ENCODE data around the gene SASS6. TPM values are rescaled to one million over a fixed set of nuclear protein-coding genes. Genes with fewer than 3 reads are reported as not detected.
A peak's percentile ranks its signal among the peaks of the same experiment; 100 is the strongest.

Gene SASS6
- polyA plus RNA-seq, 1 of the 3 experiments (the other 2 are of a cell fraction), result 0.48 TPM

GRCh38 chr1:100045206-100045605 is 87.5 kb downstream of the SASS6 start (continued):
- TF ChIP-seq RXRA (IDR thresholded peaks at IDR 0.05; ENCODE audit: borderline replicate concordance, low read depth), result no peak
- TF ChIP-seq MEF2A (IDR thresholded peaks at IDR 0.05; ENCODE audit: borderline replicate concordance, low read depth), result no peak
- TF ChIP-seq USF2 (IDR thresholded peaks at IDR 0.05; ENCODE audit: borderline replicate concordance, low read depth, low read length), result no peak
- no peak for TF ChIP-seq YY1 (IDR thresholded peaks at IDR 0.05; ENCODE audit: low read depth)
- TF ChIP-seq FOXJ3 (CRISPR knock-in tag; IDR thresholded peaks at IDR 0.05), result no peak
- no peak for TF ChIP-seq FOXM1 (IDR thresholded peaks at IDR 0.05; ENCODE audit: low read depth)
- TF ChIP-seq IRF3 (IDR thresholded peaks at IDR 0.05; ENCODE audit: low read depth, low read length), result no peak
- no peak for TF ChIP-seq SMC3 (IDR thresholded peaks at IDR 0.05; ENCODE audit: low read depth, low read length)

DNA sequence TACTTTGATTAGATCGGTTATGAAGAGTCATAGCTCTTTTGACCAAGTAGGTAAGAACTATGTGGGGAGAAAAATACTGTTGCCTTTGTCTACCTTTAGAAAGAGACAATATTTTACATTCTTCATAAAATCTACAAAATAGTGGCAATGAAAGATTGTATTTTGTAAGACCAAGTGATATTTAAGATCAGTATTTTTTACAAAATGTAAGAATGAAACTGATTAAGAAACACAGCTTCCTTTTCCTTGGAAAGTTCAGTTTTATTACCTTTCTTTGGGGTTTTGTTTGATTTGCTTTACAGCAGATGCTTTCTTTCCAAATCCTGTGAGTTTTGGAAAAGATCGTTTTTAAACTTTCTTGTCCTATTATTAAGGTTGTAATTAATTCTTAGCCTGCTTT is 93.1 kb downstream of the SASS6 start:
- H3K27ac ChIP-seq (ENCODE audit: low read depth in 2 of 2, low read length in 1 of 2), result peak overlapping the region; percentile 89 to 94; a peak in 3 of 4 replicates
- WGBS (ENCODE audit: low lambda C conversion rate), result 19% methylated on average over 2 of the region's 2 CpGs
- no peak for DNase-seq
- peaks cover 8% of the 10 kb centered on the region; the same call in 1 of the 2 replicates for H4K20me1 ChIP-seq (ENCODE audit: insufficient read depth)
- H3K9me2 ChIP-seq, result no peaks in the 10 kb centered on the region
- ChIA-PET POLR2A (no interaction called here), CTCF (interaction anchor here (0.8 to 1.0 kb wide), 2 partner anchors 26 to 69 kb away, joined by 3 read pairs; no protein-coding TSS in a partner anchor)
- H3K9ac ChIP-seq, result peak overlapping the region; percentile 88
- TF ChIP-seq YY1 (IDR thresholded peaks at IDR 0.05; ENCODE audit: low read depth), result no peak
- no peak for TF ChIP-seq SMC3 (IDR thresholded peaks at IDR 0.05; ENCODE audit: low read depth, low read length)
- TF ChIP-seq GABPA (IDR thresholded peaks at IDR 0.05; ENCODE audit: low read depth), result no peak
- TF ChIP-seq IRF3 (IDR thresholded peaks at IDR 0.05; ENCODE audit: low read depth, low read length), result no peak
- TF ChIP-seq SIN3A (IDR thresholded peaks at IDR 0.05; ENCODE audit: borderline replicate concordance, low read depth, low read length), result no peak
- TF ChIP-seq RCOR1 (IDR thresholded peaks at IDR 0.05; ENCODE audit: low read length), result no peak
- TF ChIP-seq, protein P1, sequence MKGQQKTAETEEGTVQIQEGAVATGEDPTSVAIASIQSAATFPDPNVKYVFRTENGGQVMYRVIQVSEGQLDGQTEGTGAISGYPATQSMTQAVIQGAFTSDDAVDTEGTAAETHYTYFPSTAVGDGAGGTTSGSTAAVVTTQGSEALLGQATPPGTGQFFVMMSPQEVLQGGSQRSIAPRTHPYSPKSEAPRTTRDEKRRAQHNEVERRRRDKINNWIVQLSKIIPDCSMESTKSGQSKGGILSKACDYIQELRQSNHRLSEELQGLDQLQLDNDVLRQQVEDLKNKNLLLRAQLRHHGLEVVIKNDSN (IDR thresholded peaks at IDR 0.05; ENCODE audit: borderline replicate concordance, low read depth), result no peak
- TF ChIP-seq CHD2 (IDR thresholded peaks at IDR 0.05; ENCODE audit: low read length, partially characterized antibody), result no peak
- no peak for TF ChIP-seq ELF1 (IDR thresholded peaks at IDR 0.05)
- H3K27me3 ChIP-seq (ENCODE audit: insufficient read depth), result no peaks in the 10 kb centered on the region
- no peaks in the 10 kb centered on the region for H3K9me3 ChIP-seq
- peak overlapping the region; percentile 71 to 94; a peak in 3 of 4 replicates for H3K4me3 ChIP-seq (ENCODE audit: low read depth in 2 of 2, low read length in 1 of 2)
- H3K79me2 ChIP-seq (ENCODE audit: insufficient read depth), result peaks cover 69% of the 10 kb centered on the region
- H3K36me3 ChIP-seq (replicated peaks in 1 of 2; ENCODE audit: control insufficient read depth in 1 of 2, insufficient read depth in 2 of 2, low read length in 1 of 2), result no peaks in the 10 kb centered on the region
- peaks cover 6% of the 10 kb centered on the region for H3F3A ChIP-seq (replicated peaks; ENCODE audit: insufficient read depth)
- no peak overlapping the region for H2AFZ ChIP-seq (ENCODE audit: low read depth)
- H3K4me2 ChIP-seq, result peak overlapping the region; percentile 68
- peaks cover 4 to 5% of the 10 kb centered on the region in 2 experiments; a peak in 2 of 4 replicates for H3K4me1 ChIP-seq (ENCODE audit: control insufficient read depth in 1 of 2, insufficient read depth in 2 of 2, low read depth in 1 of 2, low read length in 1 of 2)
